ENCODE data around the gene CTH.
"Not testable (repeated sequence)": the region's sequence is repeated elsewhere in the genome, so short reads cannot be mapped to it uniquely, and the experiment has no call there.

Gene CTH

DNA sequence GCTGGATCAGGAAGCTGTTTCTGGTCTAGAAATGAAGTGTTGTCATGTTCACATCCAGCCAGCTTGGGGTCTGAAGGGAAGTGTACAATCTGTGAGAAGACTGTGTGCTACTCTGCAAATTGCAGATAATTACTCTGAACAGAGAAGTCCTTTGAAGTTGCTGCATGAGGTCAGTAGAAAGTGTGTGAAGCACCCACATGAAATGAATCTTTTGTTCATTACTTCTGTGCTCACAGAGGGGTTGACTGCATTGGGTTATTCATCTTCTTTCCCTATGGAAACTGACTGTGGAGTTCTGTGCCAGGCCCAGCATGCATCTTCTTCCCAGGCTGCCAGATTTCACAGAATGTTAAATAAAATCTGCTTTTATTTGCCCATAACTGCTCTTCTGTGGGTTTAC, 47.1 kb downstream of the CTH start:
- TF ChIP-seq, protein P1, sequence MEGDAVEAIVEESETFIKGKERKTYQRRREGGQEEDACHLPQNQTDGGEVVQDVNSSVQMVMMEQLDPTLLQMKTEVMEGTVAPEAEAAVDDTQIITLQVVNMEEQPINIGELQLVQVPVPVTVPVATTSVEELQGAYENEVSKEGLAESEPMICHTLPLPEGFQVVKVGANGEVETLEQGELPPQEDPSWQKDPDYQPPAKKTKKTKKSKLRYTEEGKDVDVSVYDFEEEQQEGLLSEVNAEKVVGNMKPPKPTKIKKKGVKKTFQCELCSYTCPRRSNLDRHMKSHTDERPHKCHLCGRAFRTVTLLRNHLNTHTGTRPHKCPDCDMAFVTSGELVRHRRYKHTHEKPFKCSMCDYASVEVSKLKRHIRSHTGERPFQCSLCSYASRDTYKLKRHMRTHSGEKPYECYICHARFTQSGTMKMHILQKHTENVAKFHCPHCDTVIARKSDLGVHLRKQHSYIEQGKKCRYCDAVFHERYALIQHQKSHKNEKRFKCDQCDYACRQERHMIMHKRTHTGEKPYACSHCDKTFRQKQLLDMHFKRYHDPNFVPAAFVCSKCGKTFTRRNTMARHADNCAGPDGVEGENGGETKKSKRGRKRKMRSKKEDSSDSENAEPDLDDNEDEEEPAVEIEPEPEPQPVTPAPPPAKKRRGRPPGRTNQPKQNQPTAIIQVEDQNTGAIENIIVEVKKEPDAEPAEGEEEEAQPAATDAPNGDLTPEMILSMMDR (IDR thresholded peaks at IDR 0.05; ENCODE audit: insufficient read depth, missing control alignments): no peak
- FAIRE-seq: no peak

DNA sequence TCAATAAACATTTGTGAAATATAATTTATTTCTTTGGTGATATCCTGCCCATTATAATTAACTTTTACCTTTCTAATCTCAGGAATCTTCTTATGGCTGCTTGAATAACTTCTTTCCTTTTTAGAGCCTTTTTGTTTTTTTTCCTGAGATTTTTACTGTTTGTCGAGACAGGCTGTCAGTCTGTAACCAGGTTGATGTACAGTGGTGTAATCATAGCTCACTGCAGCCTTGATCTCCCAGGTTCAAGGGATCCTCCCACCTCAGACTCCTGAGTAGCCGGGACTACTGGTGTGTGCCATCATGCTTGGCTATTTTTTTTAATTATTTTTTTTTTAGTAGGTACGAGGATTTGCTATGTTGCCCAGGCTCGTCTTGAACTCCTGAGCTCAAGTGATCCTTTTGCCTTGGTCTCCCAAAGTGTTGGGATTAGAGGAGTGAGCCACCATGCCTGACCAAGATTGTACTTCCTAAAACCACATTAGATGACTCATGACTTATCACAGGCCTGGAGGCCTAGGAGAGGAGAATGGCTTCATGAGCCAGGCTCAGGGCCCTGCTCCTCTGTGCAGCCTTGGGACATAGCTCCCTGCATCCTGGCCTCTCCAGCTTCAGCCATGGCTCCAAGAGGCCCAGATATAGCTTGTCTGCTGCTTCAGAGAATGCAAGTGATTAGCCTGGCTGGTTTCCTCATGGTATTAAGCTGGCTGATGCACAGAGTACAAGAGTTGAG, 48.6 kb downstream of the CTH start:
- TF ChIP-seq, protein P1 (IDR thresholded peaks at IDR 0.05; ENCODE audit: insufficient read depth, missing control alignments): no peak
- DNase-seq (ENCODE audit: insufficient read length, low spot score): no peak
- no peak for FAIRE-seq

More for the DNA sequence above, 47.1 kb downstream of the CTH start:
- DNase-seq (ENCODE audit: insufficient read length, low spot score): no peak

DNA sequence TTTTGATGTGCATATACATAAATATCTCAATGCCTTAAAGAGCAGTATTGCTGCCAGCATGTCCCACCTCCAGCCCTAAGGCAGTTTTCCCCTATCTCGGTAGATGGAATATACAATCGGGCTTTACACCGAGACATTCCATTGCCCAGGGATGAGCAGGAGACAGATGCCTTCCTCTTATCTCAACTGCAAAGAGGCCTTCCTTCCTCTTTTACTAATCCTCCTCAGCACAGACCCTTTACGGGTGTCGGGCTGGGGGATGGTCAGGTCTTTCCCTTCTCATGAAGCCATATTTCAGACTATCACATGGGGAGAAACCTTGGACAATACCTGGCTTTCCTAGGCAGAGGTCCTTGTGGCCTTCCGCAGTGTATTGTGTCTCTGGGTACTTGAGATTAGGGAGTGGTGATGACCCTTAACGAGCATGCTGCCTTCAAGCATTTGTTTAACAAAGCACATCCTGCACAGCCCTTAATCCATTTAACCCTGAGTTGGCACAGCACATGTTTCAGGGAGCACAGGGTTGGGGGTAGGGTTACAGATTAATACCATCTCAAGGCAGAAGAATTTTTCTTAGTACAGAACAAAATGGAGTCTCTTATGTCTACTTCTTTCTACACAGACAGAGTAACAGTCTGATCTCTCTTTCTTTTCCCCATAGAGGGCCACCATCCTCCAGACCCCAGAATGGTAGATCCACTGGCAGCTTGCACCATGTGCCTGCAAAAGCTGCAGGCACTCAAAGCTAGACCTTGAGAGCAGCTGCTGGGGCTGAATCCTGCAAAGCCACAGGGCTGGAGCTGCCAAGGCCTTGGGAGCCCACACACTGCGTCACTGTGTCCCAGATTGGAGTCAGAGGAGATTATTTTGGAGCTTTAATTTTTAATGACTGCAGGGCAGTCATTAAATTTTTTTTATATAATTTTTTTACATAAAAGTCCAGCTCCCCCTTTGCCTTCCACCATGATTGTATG, 50.0 kb downstream of the CTH start:
- FAIRE-seq; DNase-seq (ENCODE audit: insufficient read length, low spot score): not testable (repeated sequence)

DNA sequence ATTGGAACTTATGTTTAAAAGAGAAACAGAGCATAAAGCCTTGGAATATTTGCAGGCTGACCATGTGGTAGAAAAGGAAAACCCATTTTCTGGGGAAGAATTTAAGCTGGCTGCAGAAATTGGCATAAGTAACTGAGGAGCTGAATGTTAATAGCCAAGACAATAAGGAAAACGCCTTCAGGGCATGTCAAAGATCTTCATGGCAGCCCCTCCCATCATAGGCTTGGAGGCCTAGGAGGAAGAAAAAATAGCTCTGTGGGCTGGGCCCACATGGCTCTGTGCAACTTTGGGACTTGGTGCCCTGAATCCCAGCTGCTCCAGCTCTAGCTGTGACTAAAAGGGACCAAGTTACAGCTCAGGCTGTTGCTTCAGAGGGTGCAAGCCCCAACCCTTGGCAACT, 51.5 kb downstream of the CTH start:
- FAIRE-seq (no peak), DNase-seq (ENCODE audit: insufficient read length, low spot score) (no peak)
- TF ChIP-seq, protein P1 (IDR thresholded peaks at IDR 0.05; ENCODE audit: insufficient read depth, missing control alignments): no peak

DNA sequence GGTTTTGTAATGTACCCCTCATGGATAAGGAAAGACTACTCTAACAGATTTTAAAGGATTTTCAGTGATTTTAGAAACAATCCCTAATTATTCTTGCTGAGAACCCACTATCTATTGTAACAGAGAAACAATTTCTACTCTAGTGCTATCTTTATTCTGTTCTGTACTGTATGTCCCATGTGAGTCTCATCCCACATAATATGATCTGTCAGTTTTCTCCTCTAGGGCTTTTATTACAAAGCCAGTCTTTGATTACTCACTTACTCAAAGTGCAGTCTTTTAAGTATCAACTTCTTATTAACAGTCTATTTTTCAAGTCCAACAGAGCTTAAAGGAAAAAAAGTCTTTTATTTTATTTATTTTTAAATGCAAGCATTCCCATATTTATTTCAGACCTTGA, 54.8 kb downstream of the CTH start:
- DNase-seq (ENCODE audit: insufficient read length, low spot score) (no peak), FAIRE-seq (no peak)
- TF ChIP-seq, protein P1 (IDR thresholded peaks at IDR 0.05; ENCODE audit: insufficient read depth, missing control alignments): no peak

DNA sequence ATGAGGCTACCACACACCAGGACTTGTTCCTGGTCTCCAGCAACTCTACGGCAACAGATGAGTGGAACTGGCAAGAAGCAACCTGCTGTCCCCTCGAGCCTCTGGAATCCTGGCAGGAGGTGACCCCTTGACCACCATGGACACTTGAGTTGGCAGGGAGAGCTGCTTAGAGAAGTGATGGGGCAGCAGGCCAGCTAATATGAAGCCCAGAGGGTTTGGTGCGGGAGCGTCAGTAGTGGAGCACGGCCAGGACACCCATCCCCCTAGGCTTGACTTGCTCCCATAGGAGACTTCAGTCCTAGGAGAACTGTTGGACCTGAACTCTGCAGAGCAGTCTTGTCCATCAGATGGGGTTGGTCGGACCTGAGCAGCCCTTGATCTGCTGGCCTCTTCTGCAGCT, 56.5 kb downstream of the CTH start:
- no peak for DNase-seq (ENCODE audit: insufficient read length, low spot score)
- FAIRE-seq: no peak
- TF ChIP-seq, protein P1 (IDR thresholded peaks at IDR 0.05; ENCODE audit: insufficient read depth, missing control alignments): no peak

DNA sequence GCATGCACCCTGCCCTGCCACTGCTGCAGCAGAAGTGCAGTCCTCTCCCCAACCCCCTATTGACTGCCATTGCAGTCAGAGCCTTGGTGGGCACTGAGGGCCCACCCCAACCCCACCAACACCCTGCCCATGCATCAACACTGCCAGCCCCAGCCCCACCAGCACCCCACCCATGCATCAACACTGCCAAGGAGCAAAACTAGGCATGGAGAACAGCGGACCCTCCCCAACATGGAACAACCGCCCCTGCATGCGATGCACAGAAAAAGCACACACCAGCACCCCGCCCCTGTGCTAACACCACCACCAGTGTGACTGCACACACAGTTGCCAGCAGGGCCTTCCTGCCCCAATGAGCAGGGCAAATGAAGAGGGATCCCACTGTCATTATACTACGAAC, 57.1 kb downstream of the CTH start:
- FAIRE-seq: no peak
- DNase-seq (ENCODE audit: insufficient read length, low spot score): no peak
- TF ChIP-seq, protein P1 (IDR thresholded peaks at IDR 0.05; ENCODE audit: insufficient read depth, missing control alignments): no peak

DNA sequence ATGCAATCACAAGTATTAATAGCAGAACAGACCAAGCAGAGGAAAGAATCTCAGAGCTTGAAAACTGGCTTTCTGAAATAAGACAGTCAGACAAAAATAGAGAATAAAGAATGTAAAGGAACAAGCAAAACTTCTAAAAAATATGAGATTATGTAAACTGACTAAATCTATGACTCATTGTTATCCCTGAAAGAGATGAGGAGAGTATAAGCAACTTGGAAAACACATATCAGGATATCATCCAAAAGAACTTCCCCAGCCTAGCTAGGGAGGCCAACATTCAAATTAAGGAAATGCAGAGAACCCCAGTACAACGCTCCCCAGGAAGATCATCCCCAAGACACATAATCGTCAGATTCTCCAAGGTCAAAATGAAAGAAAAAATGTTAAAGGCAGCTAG, 58.1 kb downstream of the CTH start:
- DNase-seq (ENCODE audit: insufficient read length, low spot score); FAIRE-seq: not testable (repeated sequence)
